ENCODE measurements around the gene TSPAN8. TPM values are rescaled to one million over a fixed set of nuclear protein-coding genes. Genes with fewer than 3 reads are reported as not detected.

Gene TSPAN8
- total RNA-seq, 1 donor: 15.5 TPM

- TF ChIP-seq, protein P1, sequence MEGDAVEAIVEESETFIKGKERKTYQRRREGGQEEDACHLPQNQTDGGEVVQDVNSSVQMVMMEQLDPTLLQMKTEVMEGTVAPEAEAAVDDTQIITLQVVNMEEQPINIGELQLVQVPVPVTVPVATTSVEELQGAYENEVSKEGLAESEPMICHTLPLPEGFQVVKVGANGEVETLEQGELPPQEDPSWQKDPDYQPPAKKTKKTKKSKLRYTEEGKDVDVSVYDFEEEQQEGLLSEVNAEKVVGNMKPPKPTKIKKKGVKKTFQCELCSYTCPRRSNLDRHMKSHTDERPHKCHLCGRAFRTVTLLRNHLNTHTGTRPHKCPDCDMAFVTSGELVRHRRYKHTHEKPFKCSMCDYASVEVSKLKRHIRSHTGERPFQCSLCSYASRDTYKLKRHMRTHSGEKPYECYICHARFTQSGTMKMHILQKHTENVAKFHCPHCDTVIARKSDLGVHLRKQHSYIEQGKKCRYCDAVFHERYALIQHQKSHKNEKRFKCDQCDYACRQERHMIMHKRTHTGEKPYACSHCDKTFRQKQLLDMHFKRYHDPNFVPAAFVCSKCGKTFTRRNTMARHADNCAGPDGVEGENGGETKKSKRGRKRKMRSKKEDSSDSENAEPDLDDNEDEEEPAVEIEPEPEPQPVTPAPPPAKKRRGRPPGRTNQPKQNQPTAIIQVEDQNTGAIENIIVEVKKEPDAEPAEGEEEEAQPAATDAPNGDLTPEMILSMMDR (IDR thresholded peaks at IDR 0.05; ENCODE audit: insufficient read depth, low read length): no peak
- DNase-seq (ENCODE audit: low read depth): no peak
- no peak overlapping the region for H3K4me3 ChIP-seq (ENCODE audit: low read depth, low read length)
Measured at GRCh38 chr12:71092290-71092689, 65.5 kb downstream of the TSPAN8 start.

DNA sequence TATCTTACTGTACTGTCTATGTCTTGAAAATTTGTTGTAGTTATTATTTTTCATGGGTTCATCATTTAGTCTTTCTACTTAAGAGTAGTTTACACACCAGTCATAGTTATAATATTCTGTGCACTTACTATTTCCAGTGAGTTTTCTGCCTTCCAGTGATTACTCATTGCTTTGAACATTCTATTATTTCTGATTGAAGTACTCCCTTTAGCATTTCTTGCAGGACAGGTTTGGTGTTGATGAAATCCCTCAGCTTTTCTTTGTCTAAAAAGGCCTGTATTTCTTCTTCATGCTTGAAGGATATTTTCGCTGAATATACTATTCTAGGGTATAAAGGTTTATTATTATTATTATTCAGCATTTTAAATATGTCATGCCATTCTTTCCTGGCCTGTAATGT is 66.8 kb downstream of the TSPAN8 start:
- no peak for DNase-seq (ENCODE audit: low read depth)
- TF ChIP-seq, protein P1 (IDR thresholded peaks at IDR 0.05; ENCODE audit: insufficient read depth, low read length): no peak
- no peak overlapping the region for H3K4me3 ChIP-seq (ENCODE audit: low read depth, low read length)

- no peak overlapping the region for H3K4me3 ChIP-seq (ENCODE audit: low read depth, low read length)
- peak; percentile 35 for DNase-seq (ENCODE audit: low read depth)
- TF ChIP-seq, protein P1 (IDR thresholded peaks at IDR 0.05; ENCODE audit: insufficient read depth, low read length): no peak
Measured at GRCh38 chr12:71085575-71085974, 72.2 kb downstream of the TSPAN8 start.

DNA sequence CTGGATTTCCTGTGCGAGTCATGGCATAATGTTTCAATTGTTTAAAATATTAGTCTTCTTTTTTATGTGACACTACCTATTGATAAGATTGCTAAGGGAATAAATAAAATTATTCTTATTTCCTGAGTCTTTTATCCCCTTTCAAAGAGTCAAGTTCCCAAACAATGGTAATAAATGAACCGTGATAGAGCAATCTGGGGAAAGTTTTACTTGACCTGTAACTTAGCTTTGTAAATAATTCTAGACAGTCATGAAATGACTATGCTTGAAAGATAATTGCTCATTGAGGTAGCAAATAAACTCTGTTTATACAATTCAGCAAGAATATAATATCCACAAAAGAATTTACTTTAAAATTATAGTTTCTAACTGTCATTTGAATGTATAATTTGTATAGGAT is 82.1 kb downstream of the TSPAN8 start:
- DNase-seq (ENCODE audit: low read depth): peak; percentile 19
- no peak overlapping the region for H3K4me3 ChIP-seq (ENCODE audit: low read depth, low read length)
- TF ChIP-seq, protein P1 (IDR thresholded peaks at IDR 0.05; ENCODE audit: insufficient read depth, low read length): no peak

Other genes with a start within 250 kb of the TSPAN8 start
- 1.4 TPM in 1 of 2 replicates, not detected in the other for gene PTPRR, start 237.3 kb downstream of the TSPAN8 start, total RNA-seq (ENCODE audit: low replicate concordance)

Measured in fibroblast of the aortic adventitia (primary cell).